ENCODE results near the gene NLRP1. TPM values are rescaled to one million over a fixed set of nuclear protein-coding genes. Genes with fewer than 3 reads are reported as not detected.

Gene NLRP1
- total RNA-seq, 1 donor from 2014 or later = 55.4 TPM

DNA sequence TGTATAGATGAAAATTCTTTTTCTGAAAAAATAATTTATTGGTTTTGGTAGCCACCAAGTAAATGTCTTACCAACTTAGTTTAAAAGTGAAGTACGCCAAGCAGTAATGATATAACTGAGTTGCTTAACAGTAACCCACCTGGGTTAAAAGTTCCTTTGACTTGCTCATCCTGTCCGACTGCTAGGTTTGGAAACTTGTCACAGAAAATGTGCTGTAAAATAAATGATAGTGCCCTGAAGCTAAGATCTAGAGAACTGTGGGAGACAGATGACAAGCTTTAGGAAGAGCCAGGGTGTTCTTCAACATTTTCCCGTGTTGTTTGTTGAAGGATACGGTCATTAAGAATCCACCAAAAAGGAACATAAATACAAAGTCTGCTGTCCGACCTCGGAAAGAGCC lies 103.3 kb downstream of the NLRP1 start:
- Mint-ChIP-seq H3K27me3 (ENCODE audit: low read depth) (no peaks in the 10 kb centered on the region), H3K9me3 (no peaks in the 10 kb centered on the region), H3K4me1 (peaks cover 19% of the 10 kb centered on the region), H3K4me3 (no peak overlapping the region), H3K27ac (ENCODE audit: unreplicated experiment) (no peak overlapping the region), H3K36me3 (ENCODE audit: low read depth) (peaks cover 34% of the 10 kb centered on the region)
- DNase-seq (ENCODE audit: low read depth, low spot score) = no peak
- TF ChIP-seq, protein P1, sequence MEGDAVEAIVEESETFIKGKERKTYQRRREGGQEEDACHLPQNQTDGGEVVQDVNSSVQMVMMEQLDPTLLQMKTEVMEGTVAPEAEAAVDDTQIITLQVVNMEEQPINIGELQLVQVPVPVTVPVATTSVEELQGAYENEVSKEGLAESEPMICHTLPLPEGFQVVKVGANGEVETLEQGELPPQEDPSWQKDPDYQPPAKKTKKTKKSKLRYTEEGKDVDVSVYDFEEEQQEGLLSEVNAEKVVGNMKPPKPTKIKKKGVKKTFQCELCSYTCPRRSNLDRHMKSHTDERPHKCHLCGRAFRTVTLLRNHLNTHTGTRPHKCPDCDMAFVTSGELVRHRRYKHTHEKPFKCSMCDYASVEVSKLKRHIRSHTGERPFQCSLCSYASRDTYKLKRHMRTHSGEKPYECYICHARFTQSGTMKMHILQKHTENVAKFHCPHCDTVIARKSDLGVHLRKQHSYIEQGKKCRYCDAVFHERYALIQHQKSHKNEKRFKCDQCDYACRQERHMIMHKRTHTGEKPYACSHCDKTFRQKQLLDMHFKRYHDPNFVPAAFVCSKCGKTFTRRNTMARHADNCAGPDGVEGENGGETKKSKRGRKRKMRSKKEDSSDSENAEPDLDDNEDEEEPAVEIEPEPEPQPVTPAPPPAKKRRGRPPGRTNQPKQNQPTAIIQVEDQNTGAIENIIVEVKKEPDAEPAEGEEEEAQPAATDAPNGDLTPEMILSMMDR (conservative IDR thresholded peaks at IDR 0.05) = no peak

DNA sequence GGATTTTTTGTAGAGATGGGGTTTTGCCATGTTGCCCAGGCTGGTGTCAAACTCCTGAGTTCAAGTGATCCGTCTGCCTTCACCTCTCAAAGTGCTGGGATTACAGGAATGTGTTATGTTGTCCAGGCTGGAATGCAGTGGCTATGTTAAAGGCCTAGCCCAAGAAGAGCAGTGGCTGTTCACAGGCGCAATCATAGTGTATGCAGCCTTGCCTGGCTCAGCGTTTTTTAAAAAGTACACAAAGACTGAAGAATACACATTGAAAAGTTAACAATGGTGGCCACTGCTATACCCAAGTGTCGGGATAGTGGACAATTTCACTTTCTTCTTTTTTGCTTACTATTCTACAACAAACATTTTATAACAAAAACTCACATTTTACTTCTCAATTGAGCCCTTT lies 105.3 kb downstream of the NLRP1 start:
- TF ChIP-seq, protein P1 (conservative IDR thresholded peaks at IDR 0.05) = no peak
- Mint-ChIP-seq H3K27me3 (ENCODE audit: low read depth) (no peaks in the 10 kb centered on the region), H3K9me3 (no peaks in the 10 kb centered on the region), H3K4me3 (no peak overlapping the region), H3K4me1 (peaks cover 3% of the 10 kb centered on the region), H3K27ac (ENCODE audit: unreplicated experiment) (no peak overlapping the region), H3K36me3 (ENCODE audit: low read depth) (peaks cover 37% of the 10 kb centered on the region)
- no peak for DNase-seq (ENCODE audit: low read depth, low spot score)

DNA sequence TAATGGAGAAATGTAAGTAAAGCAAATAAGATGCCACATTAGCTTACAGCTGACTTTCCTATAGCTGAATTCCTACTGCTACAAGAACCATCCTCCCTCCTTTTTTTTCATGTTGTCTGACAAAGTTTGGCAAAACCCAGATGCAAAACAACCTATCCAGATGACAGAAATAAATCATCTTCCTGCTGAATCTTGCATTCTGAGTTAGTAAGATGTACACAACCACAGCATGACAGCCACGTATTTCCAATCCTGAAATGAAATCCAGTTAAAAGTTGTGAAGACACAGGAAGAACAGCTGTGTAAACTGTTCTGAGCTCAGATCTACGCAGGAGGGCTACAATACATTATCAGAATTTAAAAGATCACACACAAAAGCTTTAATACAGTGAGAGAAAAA lies 110.4 kb downstream of the NLRP1 start:
- no peak for DNase-seq (ENCODE audit: low read depth, low spot score)
- Mint-ChIP-seq H3K9me3 (no peaks in the 10 kb centered on the region), H3K27me3 (ENCODE audit: low read depth) (no peaks in the 10 kb centered on the region), H3K4me3 (no peak overlapping the region), H3K36me3 (ENCODE audit: low read depth) (peaks cover 26% of the 10 kb centered on the region), H3K4me1 (no peaks in the 10 kb centered on the region), H3K27ac (ENCODE audit: unreplicated experiment) (no peak overlapping the region)
- TF ChIP-seq, protein P1 (conservative IDR thresholded peaks at IDR 0.05) = no peak

DNA sequence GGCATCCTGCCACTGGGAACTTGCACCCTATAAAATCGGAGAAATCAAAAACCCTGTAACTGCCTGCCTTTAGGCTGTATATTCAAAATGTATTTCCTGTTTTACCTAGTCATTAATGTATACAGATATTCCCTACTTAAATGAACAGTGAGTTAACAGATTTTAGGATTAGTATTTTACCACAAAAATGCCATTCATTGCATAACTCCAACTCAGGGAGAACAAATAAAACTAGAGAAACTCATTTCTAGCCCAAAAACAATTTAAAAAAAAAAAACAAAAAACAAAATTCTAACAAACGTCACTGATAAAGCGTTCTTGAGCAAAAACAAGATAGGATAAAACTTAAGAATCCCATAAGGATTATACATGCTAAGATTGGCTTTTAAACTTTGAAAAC lies 111.8 kb downstream of the NLRP1 start:
- no peak for DNase-seq (ENCODE audit: low read depth, low spot score)
- TF ChIP-seq, protein P1 (conservative IDR thresholded peaks at IDR 0.05) = no peak
- no peaks in the 10 kb centered on the region for H3K9me3 Mint-ChIP-seq
- no peak overlapping the region for H3K27ac Mint-ChIP-seq (ENCODE audit: unreplicated experiment)
- H3K4me1 Mint-ChIP-seq = peaks cover 6% of the 10 kb centered on the region
- H3K27me3 Mint-ChIP-seq (ENCODE audit: low read depth) = no peaks in the 10 kb centered on the region
- H3K4me3 Mint-ChIP-seq = no peak overlapping the region
- H3K36me3 Mint-ChIP-seq (ENCODE audit: low read depth) = peaks cover 13% of the 10 kb centered on the region

DNA sequence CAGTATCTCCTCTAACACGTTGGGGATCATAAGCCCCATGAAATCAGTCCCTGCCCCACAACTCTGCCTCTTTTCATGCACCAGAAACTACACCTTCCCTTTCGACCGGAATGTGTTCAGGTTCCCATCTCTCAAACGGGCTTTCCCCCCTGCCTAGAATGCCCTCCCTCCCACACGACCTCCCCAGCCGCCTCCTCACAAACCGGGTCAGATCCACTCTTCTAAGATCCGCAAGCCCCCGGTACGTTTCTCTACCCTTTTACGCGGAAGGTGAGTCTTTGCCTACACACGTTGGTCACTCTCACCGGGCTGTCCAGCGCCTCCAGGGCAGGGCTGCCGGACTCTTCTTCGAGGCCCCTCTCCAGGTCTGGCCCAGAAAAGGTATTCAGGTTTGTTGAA lies 116.2 kb downstream of the NLRP1 start:
- Mint-ChIP-seq H3K4me3 (peak overlapping the region; percentile 89), H3K4me1 (peaks cover 32% of the 10 kb centered on the region), H3K9me3 (no peaks in the 10 kb centered on the region), H3K27ac (ENCODE audit: unreplicated experiment) (peak overlapping the region; percentile 10), H3K36me3 (ENCODE audit: low read depth) (no peaks in the 10 kb centered on the region), H3K27me3 (ENCODE audit: low read depth) (no peaks in the 10 kb centered on the region)
- DNase-seq (ENCODE audit: low read depth, low spot score) = no peak
- TF ChIP-seq, protein P1 (conservative IDR thresholded peaks at IDR 0.05) = no peak

DNA sequence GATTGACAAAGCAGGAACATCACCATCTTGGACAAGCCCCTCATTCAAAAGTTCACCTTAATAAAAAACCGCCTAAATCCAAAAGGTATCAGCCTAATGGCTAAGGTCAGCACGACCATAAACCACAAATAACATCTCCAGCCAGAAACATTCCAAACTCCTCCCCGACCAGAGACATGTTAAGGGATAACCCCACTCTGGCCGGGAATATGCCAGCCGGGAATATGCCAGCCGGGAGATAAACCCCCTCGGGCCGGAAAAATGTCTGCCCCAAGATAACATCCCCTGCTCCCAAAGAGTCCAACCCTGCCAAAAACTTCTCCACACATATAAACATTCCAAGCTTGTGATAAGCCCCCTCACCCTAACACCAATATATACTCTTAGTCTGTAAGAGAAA lies 116.9 kb downstream of the NLRP1 start:
- Mint-ChIP-seq H3K27me3 (ENCODE audit: low read depth) (no peaks in the 10 kb centered on the region), H3K27ac (ENCODE audit: unreplicated experiment) (no peak overlapping the region), H3K9me3 (no peaks in the 10 kb centered on the region), H3K4me1 (peaks cover 32% of the 10 kb centered on the region), H3K4me3 (peak overlapping the region; percentile 89), H3K36me3 (ENCODE audit: low read depth) (peaks cover 1% of the 10 kb centered on the region)
- TF ChIP-seq, protein P1 (conservative IDR thresholded peaks at IDR 0.05) = no peak
- DNase-seq (ENCODE audit: low read depth, low spot score) = no peak
